Measurements from ENCODE around the gene MEF2C.

MEF2C gene

GRCh38 chr5:88694023-88694679 lies 188.8 kb downstream of the MEF2C start:
- no peak overlapping the region for H3K9ac ChIP-seq (ENCODE audit: low read depth, low read length)

GRCh38 chr5:88693071-88693932 lies 189.7 kb downstream of the MEF2C start:
- Histone ChIP-seq H3K9me3 (ENCODE audit: control insufficient read depth, insufficient read depth, low read length) (no peaks in the 10 kb centered on the region), H3K4me1 (ENCODE audit: control insufficient read depth, insufficient read depth, low read length) (peaks cover 23% of the 10 kb centered on the region), H3K27me3 (ENCODE audit: control insufficient read depth, insufficient read depth, low read length) (peaks cover 86% of the 10 kb centered on the region), H3K36me3 (ENCODE audit: control insufficient read depth, insufficient read depth, low read length) (no peaks in the 10 kb centered on the region), H3K9ac (ENCODE audit: low read depth, low read length) (no peak overlapping the region), H3K4me3 (ENCODE audit: low read depth, low read length) (peak overlapping the region; percentile 50)

More at GRCh38 chr5:88694023-88694679, 188.8 kb downstream of the MEF2C start:
- Histone ChIP-seq H3K9me3 (ENCODE audit: control insufficient read depth, insufficient read depth, low read length) (no peaks in the 10 kb centered on the region), H3K4me3 (ENCODE audit: low read depth, low read length) (peak overlapping the region; percentile 50), H3K36me3 (ENCODE audit: control insufficient read depth, insufficient read depth, low read length) (no peaks in the 10 kb centered on the region), H3K27me3 (ENCODE audit: control insufficient read depth, insufficient read depth, low read length) (peaks cover 78% of the 10 kb centered on the region), H3K4me1 (ENCODE audit: control insufficient read depth, insufficient read depth, low read length) (peaks cover 24% of the 10 kb centered on the region)

GRCh38 chr5:88691945-88692868 lies 190.8 kb downstream of the MEF2C start:
- Histone ChIP-seq H3K36me3 (ENCODE audit: control insufficient read depth, insufficient read depth, low read length) (no peaks in the 10 kb centered on the region), H3K27me3 (ENCODE audit: control insufficient read depth, insufficient read depth, low read length) (peaks cover 90% of the 10 kb centered on the region), H3K9me3 (ENCODE audit: control insufficient read depth, insufficient read depth, low read length) (no peaks in the 10 kb centered on the region), H3K9ac (ENCODE audit: low read depth, low read length) (no peak overlapping the region), H3K4me1 (ENCODE audit: control insufficient read depth, insufficient read depth, low read length) (peaks cover 22% of the 10 kb centered on the region), H3K4me3 (ENCODE audit: low read depth, low read length) (peak overlapping the region; percentile 50)

- no peak overlapping the region for H3K9ac ChIP-seq (ENCODE audit: low read depth, low read length)
- peaks cover 16% of the 10 kb centered on the region for H3K4me1 ChIP-seq (ENCODE audit: control insufficient read depth, insufficient read depth, low read length)
- no peaks in the 10 kb centered on the region for H3K9me3 ChIP-seq (ENCODE audit: control insufficient read depth, insufficient read depth, low read length)
- peak overlapping the region; percentile 40 for H3K4me3 ChIP-seq (ENCODE audit: low read depth, low read length)
- H3K27me3 ChIP-seq (ENCODE audit: control insufficient read depth, insufficient read depth, low read length): peaks cover 100% of the 10 kb centered on the region
- no peaks in the 10 kb centered on the region for H3K36me3 ChIP-seq (ENCODE audit: control insufficient read depth, insufficient read depth, low read length)
Measured at GRCh38 chr5:88691230-88691582, 191.8 kb downstream of the MEF2C start.

- Histone ChIP-seq H3K4me3 (ENCODE audit: low read depth, low read length) (peak overlapping the region; percentile 40), H3K9ac (ENCODE audit: low read depth, low read length) (no peak overlapping the region), H3K36me3 (ENCODE audit: control insufficient read depth, insufficient read depth, low read length) (no peaks in the 10 kb centered on the region), H3K4me1 (ENCODE audit: control insufficient read depth, insufficient read depth, low read length) (peaks cover 12% of the 10 kb centered on the region), H3K9me3 (ENCODE audit: control insufficient read depth, insufficient read depth, low read length) (no peaks in the 10 kb centered on the region), H3K27me3 (ENCODE audit: control insufficient read depth, insufficient read depth, low read length) (peaks cover 100% of the 10 kb centered on the region)
Measured at GRCh38 chr5:88690409-88691229, 192.4 kb downstream of the MEF2C start.

DNA sequence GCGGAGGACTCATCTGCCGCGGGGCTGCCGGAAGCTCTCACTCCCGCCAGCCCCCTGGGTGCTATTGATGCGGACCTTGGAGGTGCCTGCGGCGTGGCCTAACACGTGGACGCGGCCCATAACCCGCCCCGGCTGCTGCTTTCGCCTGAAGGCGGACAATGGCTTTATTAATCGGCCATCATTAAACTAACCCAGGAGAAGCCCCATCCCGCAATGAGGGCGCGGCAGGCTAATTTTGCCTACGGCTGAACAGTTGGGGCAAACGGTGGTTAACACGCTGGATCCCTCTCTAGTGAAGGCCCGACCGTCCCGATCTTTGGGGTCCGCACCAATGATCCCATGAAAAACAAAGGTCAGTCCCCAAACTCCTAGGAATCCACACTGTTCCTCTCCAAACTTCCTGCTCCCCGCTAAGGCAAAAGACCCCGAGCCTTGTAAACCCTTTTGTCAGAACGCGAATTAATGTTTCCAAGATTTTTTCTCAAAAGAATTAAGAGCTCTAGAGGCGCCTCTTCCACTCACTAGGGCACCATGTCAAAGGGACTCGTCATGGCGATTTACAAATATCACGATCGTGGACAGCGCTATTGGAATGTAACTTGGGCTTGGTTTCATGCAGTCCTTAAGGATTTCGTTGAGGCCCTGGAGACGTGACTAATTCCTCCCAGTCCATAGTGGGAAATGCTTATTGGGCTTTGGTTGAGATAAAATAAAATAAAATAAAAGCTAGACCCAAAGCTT lies 193.1 kb downstream of the MEF2C start:
- Histone ChIP-seq H3K9me3 (ENCODE audit: control insufficient read depth, insufficient read depth, low read length) (no peaks in the 10 kb centered on the region), H3K4me3 (ENCODE audit: low read depth, low read length) (peak overlapping the region; percentile 31), H3K4me1 (ENCODE audit: control insufficient read depth, insufficient read depth, low read length) (peaks cover 12% of the 10 kb centered on the region), H3K36me3 (ENCODE audit: control insufficient read depth, insufficient read depth, low read length) (no peaks in the 10 kb centered on the region), H3K27me3 (ENCODE audit: control insufficient read depth, insufficient read depth, low read length) (peaks cover 100% of the 10 kb centered on the region), H3K9ac (ENCODE audit: low read depth, low read length) (no peak overlapping the region)

GRCh38 chr5:88688984-88689667 lies 193.9 kb downstream of the MEF2C start:
- peak overlapping the region; percentile 31 for H3K4me3 ChIP-seq (ENCODE audit: low read depth, low read length)
- no peak overlapping the region for H3K9ac ChIP-seq (ENCODE audit: low read depth, low read length)
- H3K27me3 ChIP-seq (ENCODE audit: control insufficient read depth, insufficient read depth, low read length): peaks cover 100% of the 10 kb centered on the region
- no peaks in the 10 kb centered on the region for H3K36me3 ChIP-seq (ENCODE audit: control insufficient read depth, insufficient read depth, low read length)
- peaks cover 12% of the 10 kb centered on the region for H3K4me1 ChIP-seq (ENCODE audit: control insufficient read depth, insufficient read depth, low read length)
- no peaks in the 10 kb centered on the region for H3K9me3 ChIP-seq (ENCODE audit: control insufficient read depth, insufficient read depth, low read length)

- no peaks in the 10 kb centered on the region for H3K9me3 ChIP-seq (ENCODE audit: control insufficient read depth, insufficient read depth, low read length)
- H3K4me3 ChIP-seq (ENCODE audit: low read depth, low read length): peak overlapping the region; percentile 31
- H3K4me1 ChIP-seq (ENCODE audit: control insufficient read depth, insufficient read depth, low read length): peaks cover 12% of the 10 kb centered on the region
- H3K27me3 ChIP-seq (ENCODE audit: control insufficient read depth, insufficient read depth, low read length): peaks cover 100% of the 10 kb centered on the region
- no peak overlapping the region for H3K9ac ChIP-seq (ENCODE audit: low read depth, low read length)
- no peaks in the 10 kb centered on the region for H3K36me3 ChIP-seq (ENCODE audit: control insufficient read depth, insufficient read depth, low read length)
Measured at GRCh38 chr5:88688156-88688983, 194.6 kb downstream of the MEF2C start.

GRCh38 chr5:88687373-88687911 lies 195.5 kb downstream of the MEF2C start:
- H3K9ac ChIP-seq (ENCODE audit: low read depth, low read length): no peak overlapping the region
- no peaks in the 10 kb centered on the region for H3K9me3 ChIP-seq (ENCODE audit: control insufficient read depth, insufficient read depth, low read length)
- peaks cover 12% of the 10 kb centered on the region for H3K4me1 ChIP-seq (ENCODE audit: control insufficient read depth, insufficient read depth, low read length)
- H3K36me3 ChIP-seq (ENCODE audit: control insufficient read depth, insufficient read depth, low read length): no peaks in the 10 kb centered on the region
- peaks cover 100% of the 10 kb centered on the region for H3K27me3 ChIP-seq (ENCODE audit: control insufficient read depth, insufficient read depth, low read length)
- H3K4me3 ChIP-seq (ENCODE audit: low read depth, low read length): peak overlapping the region; percentile 18
